Posterior cingulate gyrus (tissue), 11 donors: ENCODE results near the gene CPA3.

Experiments
- DNase-seq, 10 donors: peaks; one replicate each; pipeline versions ENCODE4 v3.0.0 to v3.0.0-alpha.2; 2020 to 2021; ENCODE audit warnings: mixed read lengths in 3 of 10
- intact Hi-C: fragments of 100-400 bp; cut with DNase I; formaldehyde crosslinking; loops from one replicate; pipeline ENCODE4 v1.15.1; 2023

The CPA3 gene, protein sequence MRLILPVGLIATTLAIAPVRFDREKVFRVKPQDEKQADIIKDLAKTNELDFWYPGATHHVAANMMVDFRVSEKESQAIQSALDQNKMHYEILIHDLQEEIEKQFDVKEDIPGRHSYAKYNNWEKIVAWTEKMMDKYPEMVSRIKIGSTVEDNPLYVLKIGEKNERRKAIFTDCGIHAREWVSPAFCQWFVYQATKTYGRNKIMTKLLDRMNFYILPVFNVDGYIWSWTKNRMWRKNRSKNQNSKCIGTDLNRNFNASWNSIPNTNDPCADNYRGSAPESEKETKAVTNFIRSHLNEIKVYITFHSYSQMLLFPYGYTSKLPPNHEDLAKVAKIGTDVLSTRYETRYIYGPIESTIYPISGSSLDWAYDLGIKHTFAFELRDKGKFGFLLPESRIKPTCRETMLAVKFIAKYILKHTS

DNA sequence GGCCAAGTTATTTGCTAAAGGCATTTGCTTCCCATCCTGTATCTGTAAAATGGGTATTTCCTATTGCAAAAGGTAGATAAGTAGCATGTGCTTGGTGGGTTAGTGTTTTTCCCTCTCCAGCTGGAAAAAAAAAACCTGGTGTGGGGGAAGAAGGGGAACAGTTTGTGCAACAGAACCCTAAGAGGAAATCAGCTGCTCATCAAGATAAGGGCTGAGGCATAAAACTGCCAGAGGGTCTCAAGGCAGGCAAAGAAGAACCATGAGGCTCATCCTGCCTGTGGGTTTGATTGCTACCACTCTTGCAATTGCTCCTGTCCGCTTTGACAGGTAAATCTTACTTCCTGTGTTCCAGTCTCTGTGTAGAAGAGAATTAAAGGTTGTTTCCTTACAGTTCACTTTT, at the start of gene CPA3:
Gene CPA3 (plus strand): TSS at position 248 of the 400 bp plus-strand sequence. CDS start 12 bp downstream, at position 260.
- no peak for DNase-seq
- intact Hi-C loops, result no loop called here

DNA sequence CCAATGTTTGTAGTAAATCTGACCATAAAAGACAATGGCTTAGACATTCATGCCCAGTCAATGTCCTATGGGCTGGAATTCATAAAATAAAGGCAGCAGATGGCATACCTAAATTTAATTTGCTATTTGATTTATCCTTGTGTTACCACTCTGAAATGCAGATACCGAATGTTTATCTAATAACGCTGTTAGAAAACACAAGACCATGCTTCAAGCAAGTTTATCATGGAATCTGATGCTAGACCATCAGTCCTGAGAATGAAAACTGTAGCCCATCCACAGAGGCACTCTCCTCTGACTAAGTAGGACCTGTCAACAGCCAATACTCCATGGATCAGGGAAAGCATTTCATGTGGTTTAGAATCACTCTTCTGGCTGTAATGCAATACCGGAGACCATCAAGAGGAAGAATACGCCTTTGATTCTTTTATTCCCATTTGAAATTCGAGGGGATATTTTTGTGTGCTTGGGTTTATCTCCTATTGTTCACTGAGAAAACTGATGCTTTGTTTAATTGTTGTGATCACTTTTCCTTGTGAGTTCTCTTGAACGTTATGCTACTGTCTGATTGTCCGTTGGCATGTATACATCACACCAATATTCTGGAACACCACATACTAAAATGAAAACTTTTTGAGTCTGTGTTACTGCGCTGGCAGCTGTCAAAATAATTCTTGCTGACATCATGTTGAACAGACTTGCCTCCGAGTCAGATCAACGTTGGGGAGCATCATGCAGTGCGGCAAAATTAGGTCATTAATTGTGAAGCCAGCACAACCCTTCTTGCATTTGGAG, 49.6 kb upstream of the CPA3 start:
- intact Hi-C loops, result no loop called here
- no peak for DNase-seq

- intact Hi-C loops, result no loop called here
- DNase-seq, result no peak
Observed at GRCh38 chr3:148816427-148816826, 48.7 kb upstream of the CPA3 start.

DNA sequence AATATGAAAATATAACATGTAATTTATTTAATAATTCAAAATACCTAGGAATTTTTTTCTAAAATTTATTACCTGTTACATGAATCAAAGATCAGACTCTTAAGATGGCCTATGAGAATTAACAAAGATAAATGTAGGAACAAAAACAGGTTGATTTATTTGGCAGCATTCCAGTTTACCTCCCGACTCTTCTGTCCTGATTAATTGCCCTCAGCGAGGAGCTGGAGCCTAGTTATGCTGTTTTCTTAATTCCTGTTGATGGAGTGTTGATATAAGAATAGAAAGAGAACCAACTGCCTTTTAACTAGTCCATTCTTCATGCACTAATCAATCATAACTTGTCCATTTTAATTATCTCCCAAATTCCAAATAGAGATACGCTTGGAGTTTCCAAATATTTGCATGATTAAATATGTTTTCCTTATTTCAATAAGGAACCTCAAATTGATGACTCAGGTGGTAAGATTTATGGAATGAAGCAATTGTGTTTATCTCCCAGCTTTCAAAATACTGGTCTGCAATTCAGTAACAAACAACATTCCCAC, 48.0 kb upstream of the CPA3 start:
- intact Hi-C loops, result no loop called here
- DNase-seq, result no peak

- DNase-seq, result no peak
- intact Hi-C loops, result no loop called here
Observed at GRCh38 chr3:148820361-148821245, 44.5 kb upstream of the CPA3 start.

DNA sequence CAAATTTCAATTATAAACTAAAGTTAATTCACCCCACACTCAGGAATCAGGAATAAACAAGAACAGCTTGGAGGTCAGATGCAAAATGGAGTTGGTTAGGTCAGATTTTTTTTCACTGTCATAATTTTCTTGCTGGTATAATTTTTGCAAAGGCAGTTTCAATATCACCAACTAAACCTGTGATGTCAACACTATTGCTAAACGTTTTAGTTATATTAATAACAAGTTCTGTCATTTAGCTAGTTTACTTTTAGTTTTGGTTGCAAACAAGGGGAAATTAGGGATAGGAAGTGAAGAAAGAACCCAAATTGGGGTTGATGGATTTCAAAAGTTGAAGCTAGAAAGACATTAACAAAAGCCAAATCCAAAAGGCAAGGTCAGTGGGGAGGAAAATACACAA, 42.1 kb upstream of the CPA3 start:
- intact Hi-C loops, result no loop called here
- no peak for DNase-seq

- intact Hi-C loops, result no loop called here
- peak in 1 of 10 donors; percentile 53 for DNase-seq
Observed at GRCh38 chr3:148825476-148825875, 39.6 kb upstream of the CPA3 start.

DNA sequence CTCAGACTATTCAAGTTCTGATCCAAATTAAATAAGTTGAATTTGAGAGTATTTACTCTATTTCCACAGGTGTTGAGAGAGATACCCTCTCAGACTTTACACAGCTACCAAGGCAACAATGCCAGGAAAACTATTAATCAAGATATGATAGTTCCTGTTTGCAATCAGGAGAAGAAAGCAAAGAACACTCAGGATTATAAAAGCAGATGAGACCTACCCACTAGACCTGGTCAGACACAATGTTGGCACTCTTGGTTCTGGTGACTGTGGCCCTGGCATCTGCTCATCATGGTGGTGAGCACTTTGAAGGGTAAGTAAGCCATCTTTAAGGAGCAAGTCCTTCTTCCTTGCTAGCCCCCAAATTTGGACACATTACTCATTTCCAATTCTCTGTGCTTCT, 37.5 kb upstream of the CPA3 start, which contains the start of gene CPB1:
Gene CPB1 (plus strand): TSS at position 227 of the 400 bp plus-strand sequence. CDS start 13 bp downstream, at position 240.
- DNase-seq, result no peak
- intact Hi-C loops, result no loop called here

DNA sequence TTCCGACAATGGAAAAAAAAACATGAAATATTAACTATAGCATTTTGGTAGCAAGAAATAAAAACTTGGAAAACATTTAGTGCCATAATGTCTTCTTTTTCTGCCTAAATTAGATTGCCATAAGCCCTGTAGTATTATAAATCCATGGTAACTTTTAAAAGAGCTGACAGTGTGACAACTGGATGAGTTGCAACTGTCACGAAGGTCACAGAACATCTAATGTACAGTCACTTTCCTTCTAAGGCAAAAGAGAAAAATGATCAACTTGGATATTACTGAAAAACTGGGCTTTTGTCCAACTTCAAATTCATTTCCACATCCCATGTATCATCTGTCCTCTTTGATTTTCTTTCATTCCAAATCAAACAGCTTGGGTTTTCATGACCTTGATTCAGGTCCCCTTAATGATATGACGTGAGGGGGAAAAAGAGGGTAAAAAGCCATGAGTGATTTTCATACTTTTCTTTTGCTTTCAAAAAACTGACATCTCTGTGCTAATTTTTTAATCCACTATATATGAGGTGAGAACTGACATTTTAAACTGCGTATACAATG, 36.9 kb upstream of the CPA3 start:
- no peak for DNase-seq
- intact Hi-C loops, result no loop called here

DNA sequence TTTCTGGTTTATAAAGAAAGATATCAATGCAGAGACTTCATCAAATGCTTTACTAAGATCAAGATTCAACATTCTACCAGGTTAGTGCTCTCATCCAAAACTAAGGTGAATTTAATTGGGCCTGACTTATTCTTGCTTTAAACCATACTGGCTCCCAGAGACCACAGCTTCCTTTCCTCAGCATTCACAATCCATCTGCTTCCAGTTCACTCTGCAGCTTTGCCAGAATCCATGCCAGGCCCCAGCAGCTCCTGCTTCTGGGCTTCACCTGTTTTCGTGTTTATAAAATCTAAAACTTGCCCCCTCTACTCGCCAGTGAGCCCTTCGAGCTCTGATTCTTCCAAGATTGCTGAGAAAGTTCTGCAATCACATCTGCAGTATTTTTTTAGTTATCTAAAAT, 35.2 kb upstream of the CPA3 start:
- intact Hi-C loops, result no loop called here
- DNase-seq, result no peak

GRCh38 chr3:148833223-148833622, 31.9 kb upstream of the CPA3 start:
- no peak for DNase-seq
- intact Hi-C loops, result no loop called here

GRCh38 chr3:148839805-148840204, 25.3 kb upstream of the CPA3 start:
- no peak for DNase-seq
- intact Hi-C loops, result no loop called here

- DNase-seq, result no peak
- intact Hi-C loops, result no loop called here
Observed at GRCh38 chr3:148840451-148840850, 24.6 kb upstream of the CPA3 start.

DNA sequence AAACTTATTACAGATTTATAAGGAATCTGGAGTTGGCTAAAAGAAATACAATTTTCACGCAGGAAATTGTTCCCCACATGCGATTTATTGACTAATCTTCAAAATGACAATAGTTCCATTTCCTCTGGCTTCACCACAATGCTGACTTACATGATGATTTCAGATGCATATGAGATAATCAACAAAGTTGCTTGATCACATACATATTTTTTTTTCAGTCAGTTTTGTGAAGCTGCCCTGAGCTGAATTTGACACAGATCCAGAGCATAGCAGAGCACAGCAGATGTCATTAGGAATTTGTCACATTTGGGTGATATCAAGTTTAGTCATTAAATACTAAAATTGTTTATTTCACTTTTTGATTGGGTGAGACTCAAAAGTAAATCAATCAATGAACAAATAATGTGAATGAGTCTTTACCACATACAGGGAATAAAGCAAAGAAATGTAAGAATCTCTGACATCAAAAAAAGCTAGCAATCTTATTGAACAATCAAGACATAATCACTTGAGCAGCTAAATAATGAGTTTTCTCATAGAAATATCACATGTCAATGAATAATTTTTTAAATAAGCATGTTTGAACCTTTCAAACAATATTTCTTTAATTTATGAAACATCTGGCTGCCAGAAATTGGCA, 19.2 kb upstream of the CPA3 start:
- intact Hi-C loops, result no loop called here
- no peak for DNase-seq

- intact Hi-C loops, result no loop called here
- DNase-seq, result no peak
Observed at GRCh38 chr3:148847351-148847750, 17.7 kb upstream of the CPA3 start.

- DNase-seq, result no peak
- intact Hi-C loops, result no loop called here
Observed at GRCh38 chr3:148848410-148848809, 16.7 kb upstream of the CPA3 start.

DNA sequence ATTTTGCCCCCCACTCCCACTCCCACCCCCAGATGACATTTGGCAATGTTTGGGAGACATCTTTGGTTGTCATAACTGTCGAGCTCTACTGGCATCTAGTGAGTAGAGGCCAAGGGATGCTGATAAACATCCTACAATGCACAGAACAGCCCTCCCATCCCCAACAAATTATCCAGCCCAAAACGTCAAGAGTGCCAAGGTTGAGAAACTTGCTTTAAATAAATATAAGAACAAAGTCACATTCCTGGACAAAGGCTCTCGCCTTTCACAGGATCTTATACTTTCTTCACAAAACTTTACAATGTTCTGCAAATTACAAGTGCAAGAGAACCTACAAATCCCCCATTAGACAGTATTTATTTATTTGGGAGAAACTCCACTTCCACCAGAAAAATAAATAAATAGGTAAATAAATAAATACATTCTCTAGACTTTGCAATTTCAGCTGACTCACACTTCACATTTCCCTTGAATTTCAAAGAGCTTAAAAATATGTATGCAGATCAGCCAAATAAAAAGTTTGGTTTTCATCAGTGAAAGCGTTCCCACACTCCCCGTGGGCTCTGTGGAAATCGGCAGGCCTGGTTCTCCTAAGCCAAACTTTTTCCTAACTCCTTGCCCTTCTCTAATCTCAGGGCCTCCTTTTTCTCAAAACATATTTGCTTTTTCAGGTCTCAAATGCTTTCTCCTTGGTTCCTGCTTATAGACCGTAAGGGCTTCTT, 12.7 kb upstream of the CPA3 start:
- intact Hi-C loops, result no loop called here
- DNase-seq, result no peak

- intact Hi-C loops, result no loop called here
- DNase-seq, result no peak
Observed at GRCh38 chr3:148853076-148853475, 12.0 kb upstream of the CPA3 start.

GRCh38 chr3:148854061-148854460, 11.0 kb upstream of the CPA3 start:
- intact Hi-C loops, result no loop called here
- DNase-seq, result no peak
